Measurements from ENCODE around the gene PPP4R3A.
A peak's percentile ranks its signal among the peaks of the same experiment; 100 is the strongest.
"Not testable (repeated sequence)": the region's sequence is repeated elsewhere in the genome, so short reads cannot be mapped to it uniquely, and the experiment has no call there.

The PPP4R3A gene

DNA sequence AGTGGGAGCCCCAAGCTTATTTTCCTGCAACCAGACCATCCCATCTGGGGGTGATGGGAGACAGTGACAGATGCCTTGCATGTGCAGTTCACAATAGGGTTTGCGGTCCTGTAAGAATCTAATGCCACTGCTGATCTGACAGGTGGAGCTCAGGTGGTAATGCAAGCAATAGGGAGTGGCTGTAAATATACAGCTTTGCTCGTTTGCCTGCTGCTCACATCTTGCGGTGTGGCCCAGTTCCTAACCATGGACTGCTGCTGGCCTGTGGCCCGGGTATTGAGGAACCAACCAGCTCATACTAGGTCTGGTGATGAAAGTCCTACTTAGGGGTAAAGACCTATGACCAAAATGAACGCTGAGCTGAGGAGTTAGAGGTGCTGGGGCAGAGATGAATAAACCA, 56.4 kb downstream of the PPP4R3A start:
- peaks cover 15 to 28% of the 10 kb centered on the region in 2 donors for H3K36me3 ChIP-seq (ENCODE audit: control insufficient read depth in 2 of 2, insufficient read depth in 2 of 2, low read length in 2 of 2)
- H3K4me1 ChIP-seq (ENCODE audit: control insufficient read depth in 2 of 2, insufficient read depth in 2 of 2, low read length in 2 of 2): no peaks in the 10 kb centered on the region
- H3K27me3 ChIP-seq (ENCODE audit: control insufficient read depth in 2 of 2, insufficient read depth in 2 of 2, low read length in 2 of 2): no peaks in the 10 kb centered on the region
- peak overlapping the region in 1 of 2 donors; percentile 25 for H3K27ac ChIP-seq (ENCODE audit: low read depth in 2 of 2, low read length in 2 of 2)
- H3K9ac ChIP-seq (ENCODE audit: low read depth in 1 of 2, low read length in 2 of 2): no peak overlapping the region
- no peak overlapping the region for H3K4me3 ChIP-seq (ENCODE audit: low read length in 2 of 2)
- H3K9me3 ChIP-seq (ENCODE audit: control insufficient read depth in 2 of 2, low read length in 2 of 2): no peaks in the 10 kb centered on the region

DNA sequence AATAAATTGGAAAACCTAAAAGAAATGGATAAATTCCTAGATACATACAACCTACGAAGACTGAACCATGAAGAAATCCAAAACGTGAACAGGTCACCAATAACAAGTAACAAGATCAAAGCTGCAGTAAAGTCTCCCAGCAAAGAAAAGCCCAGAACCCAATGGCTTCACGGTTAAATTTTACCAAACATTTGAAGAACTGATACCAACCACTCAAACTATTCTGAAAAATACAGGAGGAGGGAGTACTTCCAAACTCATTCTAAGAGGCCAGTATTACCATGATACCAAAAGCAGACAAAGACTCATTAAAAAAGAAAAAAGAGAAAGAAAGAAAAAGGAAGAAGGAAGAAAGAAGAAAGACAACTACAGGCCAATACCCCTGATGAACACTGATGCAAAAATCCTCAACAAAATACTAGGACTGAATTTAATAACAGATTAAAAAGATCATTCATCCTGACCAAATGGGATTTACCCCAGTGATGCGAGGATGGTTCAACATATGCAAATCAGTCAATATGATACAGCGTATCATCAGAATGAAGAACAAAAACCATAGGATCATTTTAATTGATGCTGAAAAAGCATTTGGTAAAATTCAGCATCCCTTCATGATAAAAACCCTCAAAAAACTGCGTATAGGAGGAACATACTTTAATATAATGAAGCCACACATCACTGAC, 65.6 kb downstream of the PPP4R3A start:
- Histone ChIP-seq H3K27ac (ENCODE audit: low read depth in 2 of 2, low read length in 2 of 2) (no peak overlapping the region), H3K4me3 (ENCODE audit: low read length in 2 of 2) (no peak overlapping the region), H3K9me3 (ENCODE audit: control insufficient read depth in 2 of 2, low read length in 2 of 2) (no peaks in the 10 kb centered on the region), H3K9ac (ENCODE audit: low read depth in 1 of 2, low read length in 2 of 2) (no peak overlapping the region), H3K27me3 (ENCODE audit: control insufficient read depth in 2 of 2, insufficient read depth in 2 of 2, low read length in 2 of 2) (no peaks in the 10 kb centered on the region), H3K4me1 (ENCODE audit: control insufficient read depth in 2 of 2, insufficient read depth in 2 of 2, low read length in 2 of 2) (no peaks in the 10 kb centered on the region), H3K36me3 (ENCODE audit: control insufficient read depth in 2 of 2, insufficient read depth in 2 of 2, low read length in 2 of 2) (no peaks in the 10 kb centered on the region)

DNA sequence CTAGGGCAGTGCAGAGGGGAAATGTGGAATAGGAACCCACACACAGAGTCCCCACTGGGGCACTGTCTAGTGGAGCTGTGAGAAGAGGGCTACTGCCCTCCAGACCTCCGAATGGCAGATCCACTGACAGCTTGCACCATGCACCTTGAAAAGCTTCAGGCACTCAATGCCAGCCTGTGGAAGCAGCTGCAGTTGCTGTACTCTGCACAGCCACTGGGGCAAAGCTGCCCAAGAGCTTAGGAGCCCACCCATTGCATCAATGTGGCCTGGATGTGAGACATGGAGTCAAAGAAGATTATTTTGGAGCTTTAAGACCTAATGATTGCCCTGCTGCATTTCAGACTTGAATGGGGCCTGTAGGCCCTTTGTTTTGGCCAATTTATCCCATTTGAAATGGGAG, 70.8 kb downstream of the PPP4R3A start:
- H3K27me3 ChIP-seq (ENCODE audit: control insufficient read depth in 2 of 2, insufficient read depth in 2 of 2, low read length in 2 of 2): no peaks in the 10 kb centered on the region
- H3K9ac ChIP-seq (ENCODE audit: low read depth in 1 of 2, low read length in 2 of 2): no peak overlapping the region
- peaks cover 0 to 3% of the 10 kb centered on the region in 2 donors for H3K9me3 ChIP-seq (ENCODE audit: control insufficient read depth in 2 of 2, low read length in 2 of 2)
- H3K4me1 ChIP-seq (ENCODE audit: control insufficient read depth in 2 of 2, insufficient read depth in 2 of 2, low read length in 2 of 2): no peaks in the 10 kb centered on the region
- H3K36me3 ChIP-seq (ENCODE audit: control insufficient read depth in 2 of 2, insufficient read depth in 2 of 2, low read length in 2 of 2): no peaks in the 10 kb centered on the region
- H3K27ac ChIP-seq (ENCODE audit: low read depth in 2 of 2, low read length in 2 of 2): no peak overlapping the region
- no peak overlapping the region for H3K4me3 ChIP-seq (ENCODE audit: low read length in 2 of 2)

DNA sequence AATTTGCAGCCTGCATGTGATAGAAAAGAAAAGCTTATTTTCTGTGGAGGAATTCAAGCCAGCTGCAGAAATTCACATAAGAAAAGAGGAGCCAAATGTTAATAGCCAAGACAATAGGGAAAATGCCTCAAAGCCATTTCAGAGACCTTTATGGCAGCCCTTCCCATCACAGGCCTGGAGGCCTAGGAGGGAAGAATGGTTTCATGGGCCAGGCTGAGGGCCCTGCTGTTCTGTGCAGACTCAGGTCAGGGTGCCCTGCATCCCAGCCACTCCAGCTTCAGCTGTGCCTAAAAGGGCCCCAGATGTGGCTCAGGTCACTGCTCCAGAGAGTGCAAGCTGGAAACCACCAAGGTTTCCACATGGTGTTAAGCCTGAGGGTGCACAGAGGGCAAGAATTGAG, 71.3 kb downstream of the PPP4R3A start:
- no peak overlapping the region for H3K4me3 ChIP-seq (ENCODE audit: low read length in 2 of 2)
- H3K9ac ChIP-seq (ENCODE audit: low read depth in 1 of 2, low read length in 2 of 2): no peak overlapping the region
- no peak overlapping the region for H3K27ac ChIP-seq (ENCODE audit: low read depth in 2 of 2, low read length in 2 of 2)
- peaks cover 0 to 3% of the 10 kb centered on the region in 2 donors for H3K9me3 ChIP-seq (ENCODE audit: control insufficient read depth in 2 of 2, low read length in 2 of 2)
- no peaks in the 10 kb centered on the region for H3K27me3 ChIP-seq (ENCODE audit: control insufficient read depth in 2 of 2, insufficient read depth in 2 of 2, low read length in 2 of 2)
- H3K4me1 ChIP-seq (ENCODE audit: control insufficient read depth in 2 of 2, insufficient read depth in 2 of 2, low read length in 2 of 2): no peaks in the 10 kb centered on the region
- H3K36me3 ChIP-seq (ENCODE audit: control insufficient read depth in 2 of 2, insufficient read depth in 2 of 2, low read length in 2 of 2): no peaks in the 10 kb centered on the region

DNA sequence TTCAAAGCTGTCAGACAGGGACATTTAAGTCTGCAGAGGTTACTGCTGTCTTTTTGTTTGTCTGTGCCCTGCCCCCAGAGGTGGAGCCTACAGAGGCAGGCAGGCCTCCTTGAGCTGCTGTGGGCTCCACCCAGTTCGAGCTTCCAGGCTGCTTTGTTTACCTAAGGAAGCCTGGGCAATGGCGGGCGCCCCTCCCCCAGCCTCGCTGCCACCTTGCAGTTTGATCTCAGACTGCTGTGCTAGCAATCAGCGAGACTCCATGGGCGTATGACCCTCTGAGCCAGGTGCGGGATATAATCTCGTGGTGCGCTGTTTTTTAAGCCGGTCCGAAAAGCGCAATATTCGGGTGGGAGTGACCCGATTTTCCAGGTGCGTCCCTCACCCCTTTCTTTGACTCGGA, 73.8 kb downstream of the PPP4R3A start:
- H3K36me3 ChIP-seq (ENCODE audit: control insufficient read depth in 2 of 2, insufficient read depth in 2 of 2, low read length in 2 of 2); H3K4me1 ChIP-seq (ENCODE audit: control insufficient read depth in 2 of 2, insufficient read depth in 2 of 2, low read length in 2 of 2); H3K9me3 ChIP-seq (ENCODE audit: control insufficient read depth in 2 of 2, low read length in 2 of 2); H3K27ac ChIP-seq (ENCODE audit: low read depth in 2 of 2, low read length in 2 of 2); H3K4me3 ChIP-seq (ENCODE audit: low read length in 2 of 2); H3K9ac ChIP-seq (ENCODE audit: low read depth in 1 of 2, low read length in 2 of 2); H3K27me3 ChIP-seq (ENCODE audit: control insufficient read depth in 2 of 2, insufficient read depth in 2 of 2, low read length in 2 of 2): not testable (repeated sequence)

DNA sequence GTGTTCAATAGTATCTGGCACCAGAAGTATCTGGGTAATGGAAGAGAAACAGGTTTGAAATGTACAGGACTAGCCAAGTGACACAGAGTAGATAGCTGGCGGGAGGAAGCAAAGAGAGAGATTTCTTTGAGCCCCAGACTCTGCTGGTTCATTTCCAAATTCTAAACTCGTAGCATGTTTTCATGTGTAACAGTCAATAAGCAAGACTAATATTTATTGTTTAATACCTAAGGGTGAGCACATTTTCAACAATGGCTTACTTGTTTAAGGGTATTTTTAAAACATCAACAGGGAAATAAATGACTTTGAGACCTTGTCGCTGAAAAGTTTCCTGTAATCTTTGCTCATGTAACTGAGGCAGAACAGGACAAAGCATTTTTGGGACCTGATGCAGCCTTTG, 80.7 kb downstream of the PPP4R3A start:
- no peak overlapping the region for H3K9ac ChIP-seq (ENCODE audit: low read depth in 1 of 2, low read length in 2 of 2)
- no peak overlapping the region for H3K4me3 ChIP-seq (ENCODE audit: low read length in 2 of 2)
- no peaks in the 10 kb centered on the region for H3K9me3 ChIP-seq (ENCODE audit: control insufficient read depth in 2 of 2, low read length in 2 of 2)
- no peaks in the 10 kb centered on the region for H3K27me3 ChIP-seq (ENCODE audit: control insufficient read depth in 2 of 2, insufficient read depth in 2 of 2, low read length in 2 of 2)
- H3K4me1 ChIP-seq (ENCODE audit: control insufficient read depth in 2 of 2, insufficient read depth in 2 of 2, low read length in 2 of 2): peaks cover 0 to 2% of the 10 kb centered on the region in 2 donors
- H3K36me3 ChIP-seq (ENCODE audit: control insufficient read depth in 2 of 2, insufficient read depth in 2 of 2, low read length in 2 of 2): no peaks in the 10 kb centered on the region
- no peak overlapping the region for H3K27ac ChIP-seq (ENCODE audit: low read depth in 2 of 2, low read length in 2 of 2)

DNA sequence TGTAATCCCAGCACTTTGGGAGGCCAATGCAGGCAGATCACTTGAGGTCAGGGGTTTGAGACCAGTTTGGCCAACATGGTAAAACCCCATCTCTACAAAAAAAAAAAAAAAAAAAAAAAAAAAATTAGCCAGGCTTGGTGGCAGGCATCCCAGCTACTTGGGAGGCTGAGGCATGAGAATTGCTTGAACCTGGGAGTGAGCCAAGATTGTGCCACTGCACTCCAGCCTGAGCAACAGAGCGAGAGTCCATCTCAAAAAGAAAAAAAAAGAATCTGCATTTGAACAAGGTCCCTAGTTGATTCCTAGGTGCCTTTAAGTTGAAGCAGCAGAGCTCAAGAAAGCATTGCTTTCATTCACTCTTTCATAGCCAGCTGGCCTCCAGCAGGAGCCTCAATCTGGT, 81.2 kb downstream of the PPP4R3A start:
- H3K27ac ChIP-seq (ENCODE audit: low read depth in 2 of 2, low read length in 2 of 2); H3K36me3 ChIP-seq (ENCODE audit: control insufficient read depth in 2 of 2, insufficient read depth in 2 of 2, low read length in 2 of 2); H3K9me3 ChIP-seq (ENCODE audit: control insufficient read depth in 2 of 2, low read length in 2 of 2); H3K9ac ChIP-seq (ENCODE audit: low read depth in 1 of 2, low read length in 2 of 2); H3K27me3 ChIP-seq (ENCODE audit: control insufficient read depth in 2 of 2, insufficient read depth in 2 of 2, low read length in 2 of 2); H3K4me1 ChIP-seq (ENCODE audit: control insufficient read depth in 2 of 2, insufficient read depth in 2 of 2, low read length in 2 of 2); H3K4me3 ChIP-seq (ENCODE audit: low read length in 2 of 2): not testable (repeated sequence)

DNA sequence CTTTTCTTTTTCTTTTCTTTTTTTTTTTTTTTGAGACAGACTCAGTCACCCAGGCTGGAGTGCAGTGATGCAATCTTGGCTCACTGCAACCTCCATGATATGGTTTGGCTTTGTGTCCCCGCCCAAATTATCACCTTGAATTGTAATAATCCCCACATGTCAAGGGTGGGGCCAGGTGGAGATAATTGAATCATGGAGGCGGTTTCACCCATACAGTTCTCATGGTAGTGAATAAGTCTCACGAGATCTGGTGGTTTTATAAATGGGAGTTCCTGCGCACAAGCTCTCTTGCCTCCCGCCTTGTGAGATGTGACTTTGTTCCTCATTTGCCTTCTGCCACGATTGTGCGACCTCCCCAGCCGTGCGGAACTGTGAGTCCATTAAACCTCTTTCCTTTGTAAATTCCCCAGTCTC, 84.6 kb downstream of the PPP4R3A start:
- not testable (repeated sequence) for H3K9ac ChIP-seq (ENCODE audit: low read depth in 1 of 2, low read length in 2 of 2); H3K4me3 ChIP-seq (ENCODE audit: low read length in 2 of 2); H3K9me3 ChIP-seq (ENCODE audit: control insufficient read depth in 2 of 2, low read length in 2 of 2); H3K36me3 ChIP-seq (ENCODE audit: control insufficient read depth in 2 of 2, insufficient read depth in 2 of 2, low read length in 2 of 2); H3K27me3 ChIP-seq (ENCODE audit: control insufficient read depth in 2 of 2, insufficient read depth in 2 of 2, low read length in 2 of 2); H3K4me1 ChIP-seq (ENCODE audit: control insufficient read depth in 2 of 2, insufficient read depth in 2 of 2, low read length in 2 of 2); H3K27ac ChIP-seq (ENCODE audit: low read depth in 2 of 2, low read length in 2 of 2)

DNA sequence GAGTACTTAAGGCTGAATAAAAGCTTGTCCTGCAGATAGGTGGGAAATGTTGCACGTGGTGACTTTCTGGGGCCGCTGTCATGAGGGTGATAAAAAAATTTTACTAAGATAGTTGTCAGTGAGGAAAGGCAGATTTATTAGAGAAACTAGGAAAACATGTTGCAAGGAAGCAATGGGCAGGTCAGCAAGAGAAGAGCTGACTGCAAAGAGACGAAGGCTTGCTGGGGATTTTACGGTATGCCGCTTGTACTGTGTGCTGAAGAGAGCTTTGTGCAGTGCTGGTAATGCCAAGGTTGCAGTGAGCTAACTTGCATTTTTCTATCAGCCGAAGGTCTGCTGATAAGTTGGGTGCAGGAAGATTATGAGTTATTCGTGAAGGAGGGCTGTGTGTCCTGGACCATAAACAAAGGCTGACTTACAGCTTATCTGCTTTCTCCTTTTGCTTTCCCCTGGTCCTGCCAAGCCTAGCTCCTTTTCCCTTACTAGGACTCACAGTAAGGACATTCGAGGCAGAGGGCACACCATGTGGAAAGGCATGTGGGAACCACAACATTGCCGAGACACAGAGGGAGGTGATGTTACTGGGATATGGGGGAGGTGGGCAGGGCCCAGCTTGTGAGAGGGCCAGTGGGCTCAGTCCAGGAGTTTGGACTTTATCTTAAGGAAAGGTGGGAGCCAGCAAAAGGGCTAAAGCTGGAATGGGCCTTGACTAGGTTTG, 85.1 kb downstream of the PPP4R3A start:
- no peak overlapping the region for H3K4me3 ChIP-seq (ENCODE audit: low read length in 2 of 2)
- peaks cover 0 to 2% of the 10 kb centered on the region in 2 donors for H3K4me1 ChIP-seq (ENCODE audit: control insufficient read depth in 2 of 2, insufficient read depth in 2 of 2, low read length in 2 of 2)
- H3K36me3 ChIP-seq (ENCODE audit: control insufficient read depth in 2 of 2, insufficient read depth in 2 of 2, low read length in 2 of 2): no peaks in the 10 kb centered on the region
- H3K27me3 ChIP-seq (ENCODE audit: control insufficient read depth in 2 of 2, insufficient read depth in 2 of 2, low read length in 2 of 2): no peaks in the 10 kb centered on the region
- no peak overlapping the region for H3K9ac ChIP-seq (ENCODE audit: low read depth in 1 of 2, low read length in 2 of 2)
- H3K27ac ChIP-seq (ENCODE audit: low read depth in 2 of 2, low read length in 2 of 2): no peak overlapping the region
- H3K9me3 ChIP-seq (ENCODE audit: control insufficient read depth in 2 of 2, low read length in 2 of 2): no peaks in the 10 kb centered on the region

DNA sequence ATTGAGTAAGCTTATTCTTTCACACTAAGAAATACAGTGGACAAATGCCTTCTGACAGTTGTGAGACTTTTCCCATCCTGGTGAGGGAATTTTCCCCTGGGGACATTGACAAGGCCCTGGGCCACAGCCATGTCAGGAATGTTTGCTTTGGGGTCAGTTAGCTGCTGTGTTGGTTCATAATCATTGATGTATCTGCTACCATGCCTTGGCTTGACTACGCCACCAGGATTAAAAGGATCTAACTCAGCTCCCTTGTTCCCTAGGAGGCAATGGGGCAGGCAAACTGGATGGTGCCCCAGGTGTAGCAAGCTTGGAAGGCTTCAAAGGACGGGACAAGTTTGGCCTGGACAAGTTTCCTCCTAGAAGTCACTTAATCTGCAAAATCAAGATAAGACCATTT, 89.4 kb downstream of the PPP4R3A start:
- no peak overlapping the region for H3K4me3 ChIP-seq (ENCODE audit: low read length in 2 of 2)
- no peaks in the 10 kb centered on the region for H3K36me3 ChIP-seq (ENCODE audit: control insufficient read depth in 2 of 2, insufficient read depth in 2 of 2, low read length in 2 of 2)
- H3K27me3 ChIP-seq (ENCODE audit: control insufficient read depth in 2 of 2, insufficient read depth in 2 of 2, low read length in 2 of 2): no peaks in the 10 kb centered on the region
- H3K9me3 ChIP-seq (ENCODE audit: control insufficient read depth in 2 of 2, low read length in 2 of 2): no peaks in the 10 kb centered on the region
- no peak overlapping the region for H3K9ac ChIP-seq (ENCODE audit: low read depth in 1 of 2, low read length in 2 of 2)
- H3K4me1 ChIP-seq (ENCODE audit: control insufficient read depth in 2 of 2, insufficient read depth in 2 of 2, low read length in 2 of 2): peaks cover 10 to 18% of the 10 kb centered on the region in 2 donors
- no peak overlapping the region for H3K27ac ChIP-seq (ENCODE audit: low read depth in 2 of 2, low read length in 2 of 2)
